K562 (cell line): ENCODE results near the gene INKA2.

Experiments
- CEBPZ ChIP-seq: fragments of 150-350 bp; IDR thresholded peaks from 2 replicates; pipeline ENCODE4 v1.6.1; 2014; ENCODE audit warnings: low read depth, mild to moderate bottlenecking, low read length, borderline replicate concordance
- GATAD2B ChIP-seq: fragments of 450-650 bp; IDR thresholded peaks from 2 replicates; pipeline ENCODE4 v1.6.1; 2017; ENCODE audit warnings: mild to moderate bottlenecking, borderline replicate concordance
- MAFG ChIP-seq: fragments of 450-650 bp; conservative IDR thresholded peaks from 2 replicates; pipeline ENCODE4 v1.6.1; 2016; ENCODE audit warnings: missing genetic modification characterization, missing compliant biosample characterization
- NRF1 ChIP-seq, 2 experiments: fragments of 450-650 bp; IDR thresholded peaks in 1 of 2; conservative IDR thresholded peaks in 1 of 2; 2 replicates each; pipeline ENCODE4 v1.6.1; 2014; ENCODE audit warnings: mild to moderate bottlenecking in 2 of 2
- RAD21 ChIP-seq, 2 experiments: fragments of 250-450 bp in 1 of 2; fragments of 450-650 bp in 1 of 2; sonication (Bioruptor Pico) in 1 of 2; formaldehyde crosslinking in 1 of 2; IDR thresholded peaks in 1 of 2; conservative IDR thresholded peaks in 1 of 2; 2 replicates each; pipeline versions ENCODE4 v1.4.0 to v1.8.0; 2020 to 2022; ENCODE audit warnings: mild to moderate bottlenecking in 2 of 2, moderate library complexity in 1 of 2
- SIN3A ChIP-seq, 2 experiments: fragments of 150-350 bp in 1 of 2; IDR thresholded peaks; 2 replicates each; pipeline ENCODE4 v1.6.1; 2011 to 2016; ENCODE audit warnings: borderline replicate concordance in 2 of 2, low read depth in 2 of 2, low read length in 2 of 2, mild to moderate bottlenecking in 2 of 2, moderate library complexity in 2 of 2; ENCODE audit not compliant: control insufficient read depth in 1 of 2
- TEAD1 ChIP-seq, 2 experiments: fragments of 450-650 bp in 1 of 2; sonication (generic) in 1 of 2; formaldehyde crosslinking; IDR thresholded peaks; 2 replicates each; pipeline versions ENCODE4 v1.4.0 to v1.8.0; 2020 to 2022; ENCODE audit warnings: mild to moderate bottlenecking in 2 of 2, missing genetic modification reagents in 1 of 2
- ZFP36 ChIP-seq: fragments of 150-350 bp; IDR thresholded peaks from 2 replicates; pipeline ENCODE4 v1.6.1; 2018; ENCODE audit warnings: low read length, low read depth; ENCODE audit not compliant: partially characterized antibody
- TF ChIP-seq, protein P1 (sequence below): fragments of 200-600 bp; sonication (generic); IDR thresholded peaks from one replicate; pipeline ENCODE4 v1.6.1; 2012; ENCODE audit warnings: mild to moderate bottlenecking, low read depth, low read length, inconsistent platforms
- TF ChIP-seq, protein P2 (sequence below), 3 experiments: IDR thresholded peaks in 2 of 3; conservative IDR thresholded peaks in 1 of 3; 2 replicates each; pipeline ENCODE4 v1.5.1; 2011 to 2012; ENCODE audit warnings: low read length in 3 of 3, mild to moderate bottlenecking in 3 of 3, control low read depth in 2 of 3, improper control_type of control experiment in 1 of 3, inconsistent platforms in 1 of 3, low read depth in 1 of 3, mixed read lengths in 1 of 3, moderate library complexity in 1 of 3; ENCODE audit not compliant: insufficient read depth in 2 of 3
- TF ChIP-seq, protein P3 (sequence below): fragments of 450-650 bp; formaldehyde crosslinking; IDR thresholded peaks from 2 replicates; pipeline ENCODE4 v1.4.0; 2020; ENCODE audit warnings: mild to moderate bottlenecking, mixed read lengths

- TF ChIP-seq TEAD1 (CRISPR knock-in tag; IDR thresholded peaks at IDR 0.05) (no peak), GATAD2B (no peak), ZFP36 (no peak), NRF1 (conservative IDR thresholded peaks at IDR 0.05 in 1 of 2, IDR thresholded peaks at IDR 0.05 in 1 of 2) (no peak), RAD21 (CRISPR knock-in tag; conservative IDR thresholded peaks at IDR 0.05 in 1 of 2, IDR thresholded peaks at IDR 0.05 in 1 of 2) (no peak), SIN3A (IDR thresholded peaks at IDR 0.05; ENCODE audit: borderline replicate concordance in 2 of 2, control insufficient read depth in 1 of 2, low read depth in 2 of 2, low read length in 2 of 2) (no peak), MAFG (tag) (no peak), CEBPZ (no peak)
- TF ChIP-seq, protein P1, sequence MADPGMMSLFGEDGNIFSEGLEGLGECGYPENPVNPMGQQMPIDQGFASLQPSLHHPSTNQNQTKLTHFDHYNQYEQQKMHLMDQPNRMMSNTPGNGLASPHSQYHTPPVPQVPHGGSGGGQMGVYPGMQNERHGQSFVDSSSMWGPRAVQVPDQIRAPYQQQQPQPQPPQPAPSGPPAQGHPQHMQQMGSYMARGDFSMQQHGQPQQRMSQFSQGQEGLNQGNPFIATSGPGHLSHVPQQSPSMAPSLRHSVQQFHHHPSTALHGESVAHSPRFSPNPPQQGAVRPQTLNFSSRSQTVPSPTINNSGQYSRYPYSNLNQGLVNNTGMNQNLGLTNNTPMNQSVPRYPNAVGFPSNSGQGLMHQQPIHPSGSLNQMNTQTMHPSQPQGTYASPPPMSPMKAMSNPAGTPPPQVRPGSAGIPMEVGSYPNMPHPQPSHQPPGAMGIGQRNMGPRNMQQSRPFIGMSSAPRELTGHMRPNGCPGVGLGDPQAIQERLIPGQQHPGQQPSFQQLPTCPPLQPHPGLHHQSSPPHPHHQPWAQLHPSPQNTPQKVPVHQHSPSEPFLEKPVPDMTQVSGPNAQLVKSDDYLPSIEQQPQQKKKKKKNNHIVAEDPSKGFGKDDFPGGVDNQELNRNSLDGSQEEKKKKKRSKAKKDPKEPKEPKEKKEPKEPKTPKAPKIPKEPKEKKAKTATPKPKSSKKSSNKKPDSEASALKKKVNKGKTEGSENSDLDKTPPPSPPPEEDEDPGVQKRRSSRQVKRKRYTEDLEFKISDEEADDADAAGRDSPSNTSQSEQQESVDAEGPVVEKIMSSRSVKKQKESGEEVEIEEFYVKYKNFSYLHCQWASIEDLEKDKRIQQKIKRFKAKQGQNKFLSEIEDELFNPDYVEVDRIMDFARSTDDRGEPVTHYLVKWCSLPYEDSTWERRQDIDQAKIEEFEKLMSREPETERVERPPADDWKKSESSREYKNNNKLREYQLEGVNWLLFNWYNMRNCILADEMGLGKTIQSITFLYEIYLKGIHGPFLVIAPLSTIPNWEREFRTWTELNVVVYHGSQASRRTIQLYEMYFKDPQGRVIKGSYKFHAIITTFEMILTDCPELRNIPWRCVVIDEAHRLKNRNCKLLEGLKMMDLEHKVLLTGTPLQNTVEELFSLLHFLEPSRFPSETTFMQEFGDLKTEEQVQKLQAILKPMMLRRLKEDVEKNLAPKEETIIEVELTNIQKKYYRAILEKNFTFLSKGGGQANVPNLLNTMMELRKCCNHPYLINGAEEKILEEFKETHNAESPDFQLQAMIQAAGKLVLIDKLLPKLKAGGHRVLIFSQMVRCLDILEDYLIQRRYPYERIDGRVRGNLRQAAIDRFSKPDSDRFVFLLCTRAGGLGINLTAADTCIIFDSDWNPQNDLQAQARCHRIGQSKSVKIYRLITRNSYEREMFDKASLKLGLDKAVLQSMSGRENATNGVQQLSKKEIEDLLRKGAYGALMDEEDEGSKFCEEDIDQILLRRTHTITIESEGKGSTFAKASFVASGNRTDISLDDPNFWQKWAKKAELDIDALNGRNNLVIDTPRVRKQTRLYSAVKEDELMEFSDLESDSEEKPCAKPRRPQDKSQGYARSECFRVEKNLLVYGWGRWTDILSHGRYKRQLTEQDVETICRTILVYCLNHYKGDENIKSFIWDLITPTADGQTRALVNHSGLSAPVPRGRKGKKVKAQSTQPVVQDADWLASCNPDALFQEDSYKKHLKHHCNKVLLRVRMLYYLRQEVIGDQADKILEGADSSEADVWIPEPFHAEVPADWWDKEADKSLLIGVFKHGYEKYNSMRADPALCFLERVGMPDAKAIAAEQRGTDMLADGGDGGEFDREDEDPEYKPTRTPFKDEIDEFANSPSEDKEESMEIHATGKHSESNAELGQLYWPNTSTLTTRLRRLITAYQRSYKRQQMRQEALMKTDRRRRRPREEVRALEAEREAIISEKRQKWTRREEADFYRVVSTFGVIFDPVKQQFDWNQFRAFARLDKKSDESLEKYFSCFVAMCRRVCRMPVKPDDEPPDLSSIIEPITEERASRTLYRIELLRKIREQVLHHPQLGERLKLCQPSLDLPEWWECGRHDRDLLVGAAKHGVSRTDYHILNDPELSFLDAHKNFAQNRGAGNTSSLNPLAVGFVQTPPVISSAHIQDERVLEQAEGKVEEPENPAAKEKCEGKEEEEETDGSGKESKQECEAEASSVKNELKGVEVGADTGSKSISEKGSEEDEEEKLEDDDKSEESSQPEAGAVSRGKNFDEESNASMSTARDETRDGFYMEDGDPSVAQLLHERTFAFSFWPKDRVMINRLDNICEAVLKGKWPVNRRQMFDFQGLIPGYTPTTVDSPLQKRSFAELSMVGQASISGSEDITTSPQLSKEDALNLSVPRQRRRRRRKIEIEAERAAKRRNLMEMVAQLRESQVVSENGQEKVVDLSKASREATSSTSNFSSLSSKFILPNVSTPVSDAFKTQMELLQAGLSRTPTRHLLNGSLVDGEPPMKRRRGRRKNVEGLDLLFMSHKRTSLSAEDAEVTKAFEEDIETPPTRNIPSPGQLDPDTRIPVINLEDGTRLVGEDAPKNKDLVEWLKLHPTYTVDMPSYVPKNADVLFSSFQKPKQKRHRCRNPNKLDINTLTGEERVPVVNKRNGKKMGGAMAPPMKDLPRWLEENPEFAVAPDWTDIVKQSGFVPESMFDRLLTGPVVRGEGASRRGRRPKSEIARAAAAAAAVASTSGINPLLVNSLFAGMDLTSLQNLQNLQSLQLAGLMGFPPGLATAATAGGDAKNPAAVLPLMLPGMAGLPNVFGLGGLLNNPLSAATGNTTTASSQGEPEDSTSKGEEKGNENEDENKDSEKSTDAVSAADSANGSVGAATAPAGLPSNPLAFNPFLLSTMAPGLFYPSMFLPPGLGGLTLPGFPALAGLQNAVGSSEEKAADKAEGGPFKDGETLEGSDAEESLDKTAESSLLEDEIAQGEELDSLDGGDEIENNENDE = no peak
- TF ChIP-seq, protein P2, sequence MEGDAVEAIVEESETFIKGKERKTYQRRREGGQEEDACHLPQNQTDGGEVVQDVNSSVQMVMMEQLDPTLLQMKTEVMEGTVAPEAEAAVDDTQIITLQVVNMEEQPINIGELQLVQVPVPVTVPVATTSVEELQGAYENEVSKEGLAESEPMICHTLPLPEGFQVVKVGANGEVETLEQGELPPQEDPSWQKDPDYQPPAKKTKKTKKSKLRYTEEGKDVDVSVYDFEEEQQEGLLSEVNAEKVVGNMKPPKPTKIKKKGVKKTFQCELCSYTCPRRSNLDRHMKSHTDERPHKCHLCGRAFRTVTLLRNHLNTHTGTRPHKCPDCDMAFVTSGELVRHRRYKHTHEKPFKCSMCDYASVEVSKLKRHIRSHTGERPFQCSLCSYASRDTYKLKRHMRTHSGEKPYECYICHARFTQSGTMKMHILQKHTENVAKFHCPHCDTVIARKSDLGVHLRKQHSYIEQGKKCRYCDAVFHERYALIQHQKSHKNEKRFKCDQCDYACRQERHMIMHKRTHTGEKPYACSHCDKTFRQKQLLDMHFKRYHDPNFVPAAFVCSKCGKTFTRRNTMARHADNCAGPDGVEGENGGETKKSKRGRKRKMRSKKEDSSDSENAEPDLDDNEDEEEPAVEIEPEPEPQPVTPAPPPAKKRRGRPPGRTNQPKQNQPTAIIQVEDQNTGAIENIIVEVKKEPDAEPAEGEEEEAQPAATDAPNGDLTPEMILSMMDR (IDR thresholded peaks at IDR 0.05 in 2 of 3, conservative IDR thresholded peaks at IDR 0.05 in 1 of 3; ENCODE audit: insufficient read depth in 2 of 3, low read depth in 1 of 3, low read length in 3 of 3) = no peak
- TF ChIP-seq, protein P3, sequence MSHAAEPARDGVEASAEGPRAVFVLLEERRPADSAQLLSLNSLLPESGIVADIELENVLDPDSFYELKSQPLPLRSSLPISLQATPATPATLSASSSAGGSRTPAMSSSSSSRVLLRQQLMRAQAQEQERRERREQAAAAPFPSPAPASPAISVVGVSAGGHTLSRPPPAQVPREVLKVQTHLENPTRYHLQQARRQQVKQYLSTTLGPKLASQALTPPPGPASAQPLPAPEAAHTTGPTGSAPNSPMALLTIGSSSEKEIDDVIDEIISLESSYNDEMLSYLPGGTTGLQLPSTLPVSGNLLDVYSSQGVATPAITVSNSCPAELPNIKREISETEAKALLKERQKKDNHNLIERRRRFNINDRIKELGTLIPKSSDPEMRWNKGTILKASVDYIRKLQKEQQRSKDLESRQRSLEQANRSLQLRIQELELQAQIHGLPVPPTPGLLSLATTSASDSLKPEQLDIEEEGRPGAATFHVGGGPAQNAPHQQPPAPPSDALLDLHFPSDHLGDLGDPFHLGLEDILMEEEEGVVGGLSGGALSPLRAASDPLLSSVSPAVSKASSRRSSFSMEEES (CRISPR knock-in tag) = no peak
Observed at GRCh38 chr1:111699268-111699667, 39.9 kb downstream of the INKA2 start.
